ENCODE data around the gene HS2ST1. TPM values are rescaled to one million over a fixed set of nuclear protein-coding genes. Genes with fewer than 3 reads are reported as not detected.

Gene HS2ST1
- total and polyA plus RNA-seq, 9 donors, result 11.5 to 31.6 (median 21.8) TPM

- intact Hi-C loops (cut with DNase I), result no loop called here
- 88 to 91% (median 90%) methylated on average over 9 of the region's 9 CpGs for WGBS, 3 donors
- DNase-seq, result no peak
- Histone ChIP-seq H3K27ac (no peak overlapping the region), H3K9me3 (no peaks in the 10 kb centered on the region), H3K4me1 (ENCODE audit: insufficient read depth) (no peaks in the 10 kb centered on the region), H3K36me3 (no peaks in the 10 kb centered on the region), H3K27me3 (no peaks in the 10 kb centered on the region), H3K4me3 (no peak overlapping the region)
- TF ChIP-seq EP300 (IDR thresholded peaks at IDR 0.05) (no peak), POLR2A (IDR thresholded peaks at IDR 0.05) (no peak), CTCF (IDR thresholded peaks at IDR 0.05) (no peak)
These were observed 116.6 kb downstream of the HS2ST1 start for GRCh38 chr1:87030740-87031690.

- no peaks in the 10 kb centered on the region for H3K4me1 ChIP-seq (ENCODE audit: insufficient read depth)
- H3K27ac ChIP-seq, result no peak overlapping the region
- 79 to 92% (median 87%) methylated on average over 2 of the region's 2 CpGs for WGBS, 3 donors
- no peaks in the 10 kb centered on the region for H3K36me3 ChIP-seq
- H3K9me3 ChIP-seq, result no peaks in the 10 kb centered on the region
- intact Hi-C loops (cut with DNase I), result no loop called here
- H3K4me3 ChIP-seq, result no peak overlapping the region
- DNase-seq, result no peak
- TF ChIP-seq EP300 (IDR thresholded peaks at IDR 0.05) (no peak), POLR2A (IDR thresholded peaks at IDR 0.05) (no peak), CTCF (IDR thresholded peaks at IDR 0.05) (no peak)
- no peaks in the 10 kb centered on the region for H3K27me3 ChIP-seq
These were observed 119.9 kb downstream of the HS2ST1 start for GRCh38 chr1:87034351-87034750.

- no peaks in the 10 kb centered on the region for H3K36me3 ChIP-seq
- no peaks in the 10 kb centered on the region for H3K27me3 ChIP-seq
- no peak for DNase-seq
- intact Hi-C loops (cut with DNase I), result no loop called here
- TF ChIP-seq POLR2A (IDR thresholded peaks at IDR 0.05), result no peak
- no peak for TF ChIP-seq CTCF (IDR thresholded peaks at IDR 0.05)
- TF ChIP-seq EP300 (IDR thresholded peaks at IDR 0.05), result no peak
- 95 to 98% (median 97%) methylated on average over 3 of the region's 3 CpGs for WGBS, 3 donors
- no peak overlapping the region for H3K4me3 ChIP-seq
- H3K9me3 ChIP-seq, result no peaks in the 10 kb centered on the region
- no peaks in the 10 kb centered on the region for H3K4me1 ChIP-seq (ENCODE audit: insufficient read depth)
- H3K27ac ChIP-seq, result no peak overlapping the region
These were observed 124.7 kb downstream of the HS2ST1 start for GRCh38 chr1:87039096-87039495.

GRCh38 chr1:87042111-87042811 is 127.8 kb downstream of the HS2ST1 start:
- Histone ChIP-seq H3K4me3 (no peak overlapping the region), H3K27ac (no peak overlapping the region), H3K36me3 (no peaks in the 10 kb centered on the region), H3K27me3 (no peaks in the 10 kb centered on the region), H3K4me1 (ENCODE audit: insufficient read depth) (no peaks in the 10 kb centered on the region), H3K9me3 (no peaks in the 10 kb centered on the region)
- intact Hi-C loops (cut with DNase I), result no loop called here
- TF ChIP-seq POLR2A (IDR thresholded peaks at IDR 0.05), result no peak
- no peak for TF ChIP-seq CTCF (IDR thresholded peaks at IDR 0.05)
- TF ChIP-seq EP300 (IDR thresholded peaks at IDR 0.05), result no peak
- no peak for DNase-seq
- 80 to 85% (median 82%) methylated on average over 4 of the region's 4 CpGs for WGBS, 3 donors

All from ovary (tissue), 9 donors.